IPS-18a (cell line): ENCODE results near the gene DYRK1A.
A peak's percentile ranks its signal among the peaks of the same experiment; 100 is the strongest.

Experiments
- H3K27ac ChIP-seq: one replicate; pipeline ENCODE4 v1.5.1; 2013; ENCODE audit warnings: low read length
- H3K27me3 ChIP-seq: one replicate; pipeline ENCODE4 v1.6.1; 2013; ENCODE audit warnings: mild to moderate bottlenecking, low read length; ENCODE audit not compliant: control insufficient read depth, insufficient read depth
- H3K36me3 ChIP-seq: one replicate; pipeline ENCODE4 v1.6.1; 2013; ENCODE audit warnings: low read depth, low read length; ENCODE audit not compliant: control insufficient read depth
- H3K4me1 ChIP-seq: one replicate; pipeline ENCODE4 v1.6.1; 2013; ENCODE audit warnings: low read depth, low read length; ENCODE audit not compliant: control insufficient read depth
- H3K4me3 ChIP-seq: one replicate; pipeline ENCODE4 v1.5.1; 2013; ENCODE audit warnings: low read length
- H3K9ac ChIP-seq: one replicate; pipeline ENCODE4 v1.6.1; 2013; ENCODE audit warnings: mild to moderate bottlenecking, low read length, moderate library complexity
- H3K9me3 ChIP-seq: one replicate; pipeline ENCODE4 v1.6.1; 2013; ENCODE audit warnings: low read depth, low read length; ENCODE audit not compliant: control insufficient read depth

Gene DYRK1A

GRCh38 chr21:37375866-37376574, 9.4 kb downstream of the DYRK1A start:
- Histone ChIP-seq H3K27me3 (no peaks in the 10 kb centered on the region), H3K9ac (no peak overlapping the region), H3K27ac (no peak overlapping the region), H3K4me1 (peaks cover 31% of the 10 kb centered on the region), H3K4me3 (no peak overlapping the region), H3K36me3 (no peaks in the 10 kb centered on the region), H3K9me3 (no peaks in the 10 kb centered on the region)

DNA sequence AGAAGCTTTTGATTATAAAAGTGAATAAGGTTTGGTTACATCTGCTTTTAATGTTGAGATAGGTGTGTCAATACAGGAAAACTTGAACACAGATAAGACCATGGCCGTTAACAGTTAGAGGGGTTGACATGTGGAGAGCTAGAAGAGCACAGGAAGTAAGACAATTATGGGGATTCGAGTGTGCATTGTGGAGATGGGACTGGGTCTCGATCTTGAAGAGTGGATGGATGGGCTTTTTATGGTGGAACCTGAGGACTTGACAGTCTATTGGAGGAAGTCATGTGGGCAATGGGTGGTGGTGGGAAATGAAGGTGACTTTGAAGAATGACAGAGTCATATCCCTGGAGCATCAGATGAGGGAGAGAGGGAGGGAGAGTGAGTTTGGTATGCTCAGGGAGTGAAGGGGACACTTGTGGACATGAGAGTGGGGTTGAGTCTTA, 12.1 kb downstream of the DYRK1A start:
- Histone ChIP-seq H3K9ac (no peak overlapping the region), H3K9me3 (no peaks in the 10 kb centered on the region), H3K36me3 (no peaks in the 10 kb centered on the region), H3K4me3 (no peak overlapping the region), H3K4me1 (peaks cover 38% of the 10 kb centered on the region), H3K27me3 (no peaks in the 10 kb centered on the region), H3K27ac (no peak overlapping the region)

DNA sequence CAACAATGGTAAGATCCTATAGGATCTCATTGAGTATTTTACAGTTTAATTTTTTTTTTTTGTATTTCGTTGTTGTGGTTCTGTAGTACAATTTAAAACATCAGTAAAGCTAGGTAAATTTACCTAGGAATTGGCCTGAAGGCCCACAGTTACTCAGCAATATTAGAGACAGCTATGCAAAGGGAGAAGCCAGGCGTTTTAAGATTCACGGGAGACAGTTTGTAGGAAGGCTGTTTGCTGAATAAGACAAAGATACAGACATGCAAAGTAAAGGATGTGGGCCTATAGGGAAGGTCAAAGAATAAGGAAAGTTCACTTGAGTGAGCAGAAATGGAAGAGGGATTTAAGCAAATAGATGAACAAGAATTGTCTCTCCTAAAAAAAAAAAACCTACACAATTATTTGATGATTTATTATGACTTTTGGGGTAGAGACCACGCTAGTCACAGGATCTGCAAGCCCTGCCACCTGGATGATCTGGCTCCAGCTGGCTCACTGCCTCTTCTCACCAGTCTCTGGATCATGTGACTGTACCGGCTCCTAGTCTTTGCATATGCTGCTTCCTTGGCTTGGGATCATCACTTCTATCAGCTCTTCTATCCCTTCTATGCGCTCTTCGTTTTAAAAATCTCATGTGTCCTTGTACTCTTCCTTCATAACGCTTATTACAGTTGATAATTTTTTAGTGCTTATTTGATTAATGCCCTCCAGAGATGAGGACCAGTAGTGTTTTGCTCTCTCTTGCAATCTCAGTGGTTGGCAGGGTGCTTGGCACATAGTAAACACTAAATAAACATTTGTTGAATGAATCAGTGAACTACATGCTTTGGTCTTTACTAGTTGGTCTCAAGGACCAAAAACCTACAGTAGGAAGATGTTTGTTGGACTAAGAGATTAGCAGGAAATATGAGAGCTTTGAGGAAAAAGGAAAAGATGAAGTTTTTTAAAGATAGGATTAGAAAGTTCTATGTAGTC, 14.1 kb downstream of the DYRK1A start:
- Histone ChIP-seq H3K9me3 (no peaks in the 10 kb centered on the region), H3K27ac (no peak overlapping the region), H3K4me3 (peak overlapping the region; percentile 11), H3K27me3 (no peaks in the 10 kb centered on the region), H3K36me3 (no peaks in the 10 kb centered on the region), H3K4me1 (peaks cover 43% of the 10 kb centered on the region), H3K9ac (peak overlapping the region; percentile 43)

GRCh38 chr21:37381883-37382585, 15.5 kb downstream of the DYRK1A start:
- Histone ChIP-seq H3K4me1 (peaks cover 45% of the 10 kb centered on the region), H3K27me3 (no peaks in the 10 kb centered on the region), H3K36me3 (no peaks in the 10 kb centered on the region), H3K4me3 (no peak overlapping the region), H3K9me3 (no peaks in the 10 kb centered on the region), H3K27ac (no peak overlapping the region), H3K9ac (no peak overlapping the region)

- Histone ChIP-seq H3K36me3 (no peaks in the 10 kb centered on the region), H3K9ac (no peak overlapping the region), H3K4me1 (peaks cover 45% of the 10 kb centered on the region), H3K27ac (no peak overlapping the region), H3K9me3 (no peaks in the 10 kb centered on the region), H3K27me3 (no peaks in the 10 kb centered on the region), H3K4me3 (no peak overlapping the region)
Observed at GRCh38 chr21:37383086-37383485, 16.5 kb downstream of the DYRK1A start.

- Histone ChIP-seq H3K9ac (no peak overlapping the region), H3K4me3 (no peak overlapping the region), H3K27ac (no peak overlapping the region), H3K4me1 (peaks cover 42% of the 10 kb centered on the region), H3K27me3 (no peaks in the 10 kb centered on the region), H3K36me3 (no peaks in the 10 kb centered on the region), H3K9me3 (no peaks in the 10 kb centered on the region)
Observed at GRCh38 chr21:37383784-37384311, 17.3 kb downstream of the DYRK1A start.

DNA sequence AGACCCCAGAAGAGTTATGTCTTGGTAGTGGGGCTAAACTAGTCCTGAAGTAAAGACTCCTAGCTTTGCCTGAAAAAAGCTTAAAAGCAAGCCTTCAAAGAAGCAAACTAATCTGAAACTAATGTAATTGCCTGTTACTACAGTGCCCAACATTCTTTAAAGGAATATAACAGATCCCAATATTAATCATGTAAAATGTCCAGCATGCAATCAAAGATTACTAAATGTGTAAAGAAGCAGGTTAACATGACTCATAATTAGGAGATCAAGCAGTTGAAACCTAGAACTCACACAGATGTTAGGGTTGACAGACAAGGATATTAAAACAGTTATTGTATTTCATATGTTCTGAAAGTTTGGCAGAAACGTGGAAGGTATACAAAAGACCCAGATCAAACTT, 17.8 kb downstream of the DYRK1A start:
- Histone ChIP-seq H3K9ac (no peak overlapping the region), H3K9me3 (no peaks in the 10 kb centered on the region), H3K27me3 (no peaks in the 10 kb centered on the region), H3K27ac (no peak overlapping the region), H3K4me3 (no peak overlapping the region), H3K36me3 (no peaks in the 10 kb centered on the region), H3K4me1 (peaks cover 40% of the 10 kb centered on the region)

GRCh38 chr21:37385179-37385765, 18.7 kb downstream of the DYRK1A start:
- no peak overlapping the region for H3K27ac ChIP-seq
- H3K4me3 ChIP-seq: no peak overlapping the region
- no peaks in the 10 kb centered on the region for H3K9me3 ChIP-seq
- H3K9ac ChIP-seq: no peak overlapping the region
- H3K4me1 ChIP-seq: peaks cover 31% of the 10 kb centered on the region
- H3K36me3 ChIP-seq: no peaks in the 10 kb centered on the region
- H3K27me3 ChIP-seq: no peaks in the 10 kb centered on the region

GRCh38 chr21:37386151-37386550, 19.6 kb downstream of the DYRK1A start:
- H3K27me3 ChIP-seq: no peaks in the 10 kb centered on the region
- H3K27ac ChIP-seq: no peak overlapping the region
- no peaks in the 10 kb centered on the region for H3K36me3 ChIP-seq
- peaks cover 22% of the 10 kb centered on the region for H3K4me1 ChIP-seq
- no peak overlapping the region for H3K4me3 ChIP-seq
- H3K9me3 ChIP-seq: no peaks in the 10 kb centered on the region
- H3K9ac ChIP-seq: no peak overlapping the region

DNA sequence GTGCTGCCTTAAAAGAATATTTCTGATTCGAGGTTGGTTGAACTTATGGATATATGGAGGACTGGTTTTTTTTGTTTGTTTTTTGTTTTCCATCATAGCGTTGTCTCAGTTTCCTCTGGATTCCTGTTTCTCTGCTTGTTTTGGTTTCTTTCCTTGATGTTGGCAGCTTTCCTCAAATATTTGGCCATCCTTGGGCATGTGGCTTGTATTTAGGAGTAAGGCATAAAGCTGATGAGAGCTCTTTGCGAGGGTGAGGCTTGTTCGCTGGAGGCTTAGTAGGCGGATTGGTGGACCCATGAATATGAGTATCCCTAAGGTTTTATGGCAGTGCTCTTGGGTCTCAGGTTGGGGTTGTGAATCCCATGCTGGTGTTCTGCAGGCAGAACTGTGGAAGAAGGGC, 22.9 kb downstream of the DYRK1A start:
- H3K27ac ChIP-seq: no peak overlapping the region
- H3K4me3 ChIP-seq: no peak overlapping the region
- H3K36me3 ChIP-seq: no peaks in the 10 kb centered on the region
- H3K4me1 ChIP-seq: peaks cover 9% of the 10 kb centered on the region
- no peak overlapping the region for H3K9ac ChIP-seq
- H3K27me3 ChIP-seq: no peaks in the 10 kb centered on the region
- H3K9me3 ChIP-seq: no peaks in the 10 kb centered on the region

GRCh38 chr21:37391666-37392065, 25.1 kb downstream of the DYRK1A start:
- H3K9ac ChIP-seq: no peak overlapping the region
- H3K4me1 ChIP-seq: peaks cover 10% of the 10 kb centered on the region
- no peaks in the 10 kb centered on the region for H3K9me3 ChIP-seq
- H3K27ac ChIP-seq: no peak overlapping the region
- H3K27me3 ChIP-seq: no peaks in the 10 kb centered on the region
- no peak overlapping the region for H3K4me3 ChIP-seq
- H3K36me3 ChIP-seq: no peaks in the 10 kb centered on the region
